Stomach (tissue), 9 donors: ENCODE data around the gene TSHZ1. TPM values are rescaled to one million over a fixed set of nuclear protein-coding genes. Genes with fewer than 3 reads are reported as not detected.

ENCODE experiments used
- DNase-seq, 2 donors: peaks; one replicate each; pipeline versions ENCODE4 v3.0.0 to v3.0.0-alpha.2; 2013 to 2019
- H3K27ac ChIP-seq, 5 donors: fragments of 200-600 bp in 4 of 5; sonication (generic) in 4 of 5; one replicate each; pipeline ENCODE4 v1.5.1; 2013 to 2019; ENCODE audit warnings: mild to moderate bottlenecking in 1 of 5, moderate library complexity in 1 of 5
- H3K27me3 ChIP-seq, 3 donors: fragments of 200-600 bp; sonication (generic); one replicate each; pipeline ENCODE4 v1.5.1; 2017 to 2019; ENCODE audit warnings: mixed run types in 1 of 3
- H3K36me3 ChIP-seq, 4 donors: fragments of 200-600 bp; sonication (generic); 1 replicate in 3 of 4; 2 replicates in 1 of 4; pipeline ENCODE4 v1.5.1; 2016 to 2019
- H3K4me1 ChIP-seq, 4 donors: fragments of 200-600 bp; sonication (generic); one replicate each; pipeline ENCODE4 v1.5.1; 2016 to 2019
- H3K4me3 ChIP-seq, 4 donors: fragments of 200-600 bp; sonication (generic) in 3 of 4; one replicate each; pipeline ENCODE4 v1.5.1; 2016 to 2019; ENCODE audit warnings: mild to moderate bottlenecking in 1 of 4
- H3K9me3 ChIP-seq, 4 donors: fragments of 200-600 bp; sonication (generic); one replicate each; pipeline ENCODE4 v1.5.1; 2016 to 2019
- EP300 ChIP-seq: sonication (generic); formaldehyde crosslinking; IDR thresholded peaks from one replicate; pipeline ENCODE4 v1.6.1; 2017; ENCODE audit warnings: antibody characterized with exemption
- POLR2A ChIP-seq, 4 donors: fragments of 450-650 bp; IDR thresholded peaks; one replicate each; pipeline ENCODE4 v1.6.1; 2016; ENCODE audit warnings: antibody characterized with exemption in 4 of 4, control low read depth in 2 of 4, mild to moderate bottlenecking in 1 of 4, moderate library complexity in 1 of 4
- POLR2AphosphoS5 ChIP-seq, 3 donors: sonication (generic); formaldehyde crosslinking; IDR thresholded peaks; one replicate each; pipeline ENCODE4 v1.6.1; 2016; ENCODE audit warnings: antibody characterized with exemption in 3 of 3
- WGBS, 5 donors: extraction: QIAGEN DNeasy Blood & Tissue Kit in 3 of 5; methylation state at CpG; one replicate each; pipeline versions ENCODE4 v1.1.5 to v1.1.7; 2013 to 2018; 5-methylcytosine and 5-hydroxymethylcytosine counted together
- intact Hi-C: fragments of 100-400 bp; cut with DNase I; formaldehyde crosslinking; loops from one replicate; pipeline ENCODE4 v1.15.1; 2023; ENCODE audit warnings: low total_unique reads
- polyA plus RNA-seq, 3 donors: library from polyadenylated mRNA; stranded (reverse); fragments of 200-250 nt; gene quantifications; one replicate each; pipeline ENCODE4 v1.2.3, GENCODE V29; 2013
- total RNA-seq, 5 donors: library from RNA; depleted of rRNA; stranded (reverse); fragments of >200 nt; gene quantifications; one replicate each; pipeline versions ENCODE4 v1.1.0 to v1.2.3, GENCODE V29; 2014 to 2016
- TF ChIP-seq, protein P1 (sequence below), 7 experiments: fragments of 450-650 bp in 4 of 7; fragments of 200-600 bp in 3 of 7; sonication (generic) in 3 of 7; IDR thresholded peaks; one replicate each; pipeline ENCODE4 v1.5.1; 2016 to 2019; ENCODE audit warnings: antibody characterized with exemption in 7 of 7, control low read depth in 2 of 7, mild to moderate bottlenecking in 1 of 7
- donor health status: healthy with polysubstance abuse.
- donor health status: Bipolar disorder and iron deficiency.
- donor health status: healthy.

Gene TSHZ1
- total and polyA plus RNA-seq, 8 donors: 4.2 to 21.0 (median 8.2) TPM

DNA sequence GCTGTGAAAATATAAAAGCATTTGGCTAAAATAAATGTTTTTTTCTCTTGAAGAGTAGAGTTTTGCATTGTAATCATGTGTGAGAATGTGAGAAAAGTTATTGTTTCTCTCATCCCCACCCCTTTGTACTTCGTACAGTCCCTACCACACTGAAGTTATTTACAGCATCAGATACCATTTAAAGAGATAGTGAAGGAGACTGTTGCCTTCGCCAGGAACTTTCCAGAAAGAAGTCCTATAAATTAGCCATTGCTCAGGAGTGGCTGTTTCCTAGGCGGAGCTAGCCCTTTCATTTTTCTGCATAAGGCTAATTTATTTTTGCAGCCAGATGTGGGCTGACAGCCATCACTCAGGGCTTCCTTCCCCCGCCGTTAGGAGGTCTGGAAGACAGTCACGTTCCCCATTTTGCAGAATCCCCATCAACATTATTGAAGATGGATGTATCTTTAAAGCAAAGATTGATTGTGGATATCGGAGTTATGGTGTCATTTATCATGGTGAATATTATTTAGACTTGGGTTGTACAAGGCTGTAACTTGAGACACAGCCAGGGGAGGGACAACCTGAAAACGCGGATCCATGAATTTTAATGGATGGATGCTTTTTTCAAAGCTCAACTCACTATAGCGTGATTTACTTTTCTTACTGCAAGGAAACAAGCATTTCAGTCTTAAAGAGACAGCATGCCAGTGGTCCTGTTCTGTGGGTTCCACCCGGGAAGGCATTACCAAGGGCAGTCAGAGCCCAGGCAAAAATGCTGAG, 17.1 kb downstream of the TSHZ1 start:
- TF ChIP-seq EP300 (no peak), POLR2AphosphoS5 (IDR thresholded peaks at IDR 0.05) (no peak), POLR2A (IDR thresholded peaks at IDR 0.05) (no peak)
- TF ChIP-seq, protein P1, sequence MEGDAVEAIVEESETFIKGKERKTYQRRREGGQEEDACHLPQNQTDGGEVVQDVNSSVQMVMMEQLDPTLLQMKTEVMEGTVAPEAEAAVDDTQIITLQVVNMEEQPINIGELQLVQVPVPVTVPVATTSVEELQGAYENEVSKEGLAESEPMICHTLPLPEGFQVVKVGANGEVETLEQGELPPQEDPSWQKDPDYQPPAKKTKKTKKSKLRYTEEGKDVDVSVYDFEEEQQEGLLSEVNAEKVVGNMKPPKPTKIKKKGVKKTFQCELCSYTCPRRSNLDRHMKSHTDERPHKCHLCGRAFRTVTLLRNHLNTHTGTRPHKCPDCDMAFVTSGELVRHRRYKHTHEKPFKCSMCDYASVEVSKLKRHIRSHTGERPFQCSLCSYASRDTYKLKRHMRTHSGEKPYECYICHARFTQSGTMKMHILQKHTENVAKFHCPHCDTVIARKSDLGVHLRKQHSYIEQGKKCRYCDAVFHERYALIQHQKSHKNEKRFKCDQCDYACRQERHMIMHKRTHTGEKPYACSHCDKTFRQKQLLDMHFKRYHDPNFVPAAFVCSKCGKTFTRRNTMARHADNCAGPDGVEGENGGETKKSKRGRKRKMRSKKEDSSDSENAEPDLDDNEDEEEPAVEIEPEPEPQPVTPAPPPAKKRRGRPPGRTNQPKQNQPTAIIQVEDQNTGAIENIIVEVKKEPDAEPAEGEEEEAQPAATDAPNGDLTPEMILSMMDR (IDR thresholded peaks at IDR 0.05): no peak
- H3K27ac ChIP-seq: peak overlapping the region in 4 of 5 donors; percentile 8 to 72 (median 34)
- intact Hi-C loops: no loop called here
- WGBS, 5 donors: 55 to 70% (median 56%) methylated on average over 11 of the region's 11 CpGs
- H3K4me1 ChIP-seq: peaks cover 0 to 78% (median 48%) of the 10 kb centered on the region in 4 donors
- H3K4me3 ChIP-seq: peak overlapping the region in 1 of 4 donors; percentile 2
- no peak for DNase-seq
- H3K9me3 ChIP-seq: no peaks in the 10 kb centered on the region
- H3K36me3 ChIP-seq: no peaks in the 10 kb centered on the region
- no peaks in the 10 kb centered on the region for H3K27me3 ChIP-seq

- peaks cover 0 to 74% (median 47%) of the 10 kb centered on the region in 4 donors for H3K4me1 ChIP-seq
- H3K36me3 ChIP-seq: no peaks in the 10 kb centered on the region
- intact Hi-C loops: no loop called here
- no peaks in the 10 kb centered on the region for H3K27me3 ChIP-seq
- H3K27ac ChIP-seq: no peak overlapping the region
- H3K9me3 ChIP-seq: no peaks in the 10 kb centered on the region
- DNase-seq: no peak
- TF ChIP-seq POLR2A (IDR thresholded peaks at IDR 0.05) (no peak), POLR2AphosphoS5 (IDR thresholded peaks at IDR 0.05) (no peak), EP300 (no peak)
- TF ChIP-seq, protein P1 (IDR thresholded peaks at IDR 0.05): no peak
- 87 to 95% (median 90%) methylated on average over 9 of the region's 9 CpGs for WGBS, 5 donors
- no peak overlapping the region for H3K4me3 ChIP-seq
These were observed 18.4 kb downstream of the TSHZ1 start for GRCh38 chr18:75228967-75229366.

DNA sequence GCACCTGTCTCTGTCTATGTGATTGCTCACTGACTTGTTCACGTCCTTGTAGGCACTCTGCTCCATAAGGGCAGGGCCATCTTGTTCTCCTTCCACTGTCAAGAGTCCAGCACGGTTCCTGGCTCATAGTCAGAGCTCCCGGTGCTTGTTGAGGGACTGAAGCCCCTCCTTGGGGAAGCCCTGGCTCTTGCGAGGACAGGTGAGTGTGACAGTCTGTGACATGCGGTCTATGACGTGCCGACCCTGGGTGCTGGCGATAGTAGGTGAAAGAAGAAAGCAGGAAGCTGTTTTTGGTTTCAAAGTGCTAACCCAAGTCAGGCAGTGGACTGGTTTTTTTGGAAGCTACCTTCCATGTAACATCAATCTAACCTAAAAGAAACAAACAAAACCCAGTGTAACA, 18.8 kb downstream of the TSHZ1 start:
- Histone ChIP-seq H3K4me3 (no peak overlapping the region), H3K27ac (peak overlapping the region in 2 of 5 donors; percentile 9 to 55), H3K4me1 (peaks cover 0 to 70% (median 46%) of the 10 kb centered on the region in 4 donors), H3K9me3 (no peaks in the 10 kb centered on the region), H3K27me3 (no peaks in the 10 kb centered on the region), H3K36me3 (no peaks in the 10 kb centered on the region)
- 90 to 97% (median 96%) methylated on average over 8 of the region's 8 CpGs for WGBS, 5 donors
- peak in 1 of 2 donors; percentile 4 for DNase-seq
- TF ChIP-seq POLR2AphosphoS5 (IDR thresholded peaks at IDR 0.05) (no peak), EP300 (no peak), POLR2A (IDR thresholded peaks at IDR 0.05) (no peak)
- TF ChIP-seq, protein P1 (IDR thresholded peaks at IDR 0.05): no peak
- intact Hi-C loops: no loop called here

DNA sequence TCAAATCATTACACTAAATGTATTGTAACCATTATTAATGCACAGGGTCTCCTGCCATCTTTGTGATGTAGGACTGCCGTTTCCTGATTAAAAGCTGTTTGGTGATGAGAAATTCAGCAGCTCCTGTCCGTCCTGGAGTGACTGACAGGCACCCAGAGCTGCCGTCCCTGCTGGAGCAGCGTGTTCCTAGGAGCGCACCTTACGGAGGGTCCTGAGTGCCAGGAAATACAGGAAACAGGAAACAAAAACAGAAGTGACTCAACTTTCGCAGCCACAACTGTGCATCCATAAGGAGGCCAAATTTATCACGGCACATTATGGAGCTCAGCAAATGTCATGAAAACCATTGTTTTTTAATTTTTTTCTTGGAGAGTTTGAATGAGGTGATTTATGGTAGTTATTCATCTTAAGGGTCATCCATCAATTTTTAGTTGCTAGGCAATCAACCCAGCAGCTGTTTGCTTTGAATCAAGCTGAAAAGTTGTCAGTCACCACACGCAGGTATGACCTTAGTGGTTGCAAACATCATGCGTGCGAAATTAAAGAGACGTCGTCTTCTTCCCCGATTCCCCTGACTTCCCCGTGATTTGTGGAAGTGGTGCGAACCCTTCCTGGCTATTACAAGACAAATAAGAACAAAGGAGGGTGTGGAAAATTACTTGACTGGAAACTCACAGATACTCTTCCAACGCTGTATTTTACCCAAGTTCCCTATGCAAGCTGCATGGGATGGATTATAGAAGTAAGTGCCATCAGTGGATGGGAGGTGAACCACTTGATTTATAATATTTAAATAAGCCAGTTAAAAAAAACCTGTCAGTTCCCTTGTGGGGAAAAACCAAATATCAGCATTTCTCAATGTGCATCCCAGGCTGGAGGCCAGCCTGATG, 19.8 kb downstream of the TSHZ1 start:
- Histone ChIP-seq H3K9me3 (no peaks in the 10 kb centered on the region), H3K36me3 (no peaks in the 10 kb centered on the region), H3K4me1 (peaks cover 0 to 68% (median 42%) of the 10 kb centered on the region in 4 donors), H3K27ac (peak overlapping the region in 3 of 5 donors; percentile 23 to 63 (median 55)), H3K27me3 (no peaks in the 10 kb centered on the region), H3K4me3 (no peak overlapping the region)
- WGBS, 5 donors: 70 to 90% (median 85%) methylated on average over 17 of the region's 17 CpGs
- intact Hi-C loops: no loop called here
- TF ChIP-seq, protein P1 (IDR thresholded peaks at IDR 0.05): no peak
- TF ChIP-seq POLR2A (IDR thresholded peaks at IDR 0.05) (no peak), EP300 (no peak), POLR2AphosphoS5 (IDR thresholded peaks at IDR 0.05) (no peak)
- DNase-seq: peak in 1 of 2 donors; percentile 8
